GM19324 (cell line): Measurements from ENCODE around the gene BID.

Experiments used
- ATAC-seq: cut with Tn5 transposase; IDR thresholded peaks from one replicate; pipeline ENCODE4 v1.9.1; 2021; ENCODE audit warnings: mild to moderate bottlenecking, moderate library complexity; ENCODE audit not compliant: unreplicated experiment, low FRiP score

The BID gene

DNA sequence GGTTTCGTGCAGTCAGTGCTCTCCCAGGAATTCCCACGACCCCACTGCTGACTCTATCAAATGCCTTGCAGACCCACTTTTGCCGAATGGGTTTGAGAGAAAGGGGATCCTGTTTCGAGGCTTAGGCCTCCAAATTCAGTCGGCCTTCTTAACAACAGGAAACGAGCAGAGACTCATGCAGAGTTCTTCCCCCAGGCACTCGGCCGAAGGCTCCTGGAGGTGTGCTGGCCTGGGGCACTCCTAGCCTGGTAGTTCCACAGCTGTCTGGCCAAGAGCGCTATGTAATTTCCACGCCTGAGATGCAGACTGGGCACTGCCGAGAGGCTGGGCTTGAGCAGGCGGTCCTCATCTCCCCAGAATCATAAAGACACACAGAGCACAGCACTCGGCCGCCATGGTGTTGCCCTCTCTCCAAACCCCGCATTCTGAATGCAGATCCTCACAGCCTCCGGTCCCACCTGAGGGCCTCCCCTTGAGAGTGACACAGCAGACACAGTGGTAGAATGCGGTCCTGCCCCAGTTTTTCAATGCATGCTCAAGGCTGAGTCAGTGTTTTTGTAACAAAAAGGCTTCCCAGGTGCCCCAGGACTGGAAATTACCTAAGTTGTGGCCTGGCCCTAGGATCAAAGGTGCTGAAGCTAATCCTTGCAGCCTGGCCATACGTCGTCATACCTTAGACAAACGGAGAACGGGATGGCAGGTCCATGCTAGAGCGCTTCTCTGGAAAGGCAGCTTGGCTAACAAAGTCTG lies 30.2 kb upstream of the BID start:
- no peak for ATAC-seq

DNA sequence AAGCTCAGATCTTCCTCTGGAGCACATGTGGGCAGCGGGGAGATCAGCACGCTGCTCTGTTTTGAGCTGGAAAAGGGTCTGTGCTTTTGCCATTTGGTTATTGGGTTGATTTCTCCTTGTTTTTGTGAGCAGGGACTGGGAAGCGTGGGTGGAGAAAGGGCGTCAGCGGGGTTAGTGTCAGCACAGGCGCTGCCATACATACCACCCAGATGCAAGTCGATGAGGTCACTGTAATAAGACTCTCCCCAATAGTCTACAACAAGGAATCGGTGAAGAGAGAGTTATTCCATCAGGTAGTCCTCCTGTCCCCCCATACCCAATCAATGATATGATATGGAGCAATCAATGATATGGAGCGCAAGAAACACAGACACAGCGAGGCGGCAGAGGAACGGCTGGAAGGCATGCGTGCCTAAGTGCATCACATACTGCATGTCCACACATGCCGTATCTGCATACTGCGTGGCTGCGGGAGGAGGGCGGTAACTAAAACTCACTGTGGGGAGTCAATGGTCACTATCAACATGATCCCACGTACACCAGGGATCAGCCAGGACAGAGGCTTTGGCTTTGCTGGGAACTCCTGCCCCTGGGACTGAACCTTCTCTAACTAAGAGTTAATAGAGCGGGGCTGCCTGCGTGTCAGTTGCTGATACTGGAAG lies 29.5 kb upstream of the BID start:
- no peak for ATAC-seq

DNA sequence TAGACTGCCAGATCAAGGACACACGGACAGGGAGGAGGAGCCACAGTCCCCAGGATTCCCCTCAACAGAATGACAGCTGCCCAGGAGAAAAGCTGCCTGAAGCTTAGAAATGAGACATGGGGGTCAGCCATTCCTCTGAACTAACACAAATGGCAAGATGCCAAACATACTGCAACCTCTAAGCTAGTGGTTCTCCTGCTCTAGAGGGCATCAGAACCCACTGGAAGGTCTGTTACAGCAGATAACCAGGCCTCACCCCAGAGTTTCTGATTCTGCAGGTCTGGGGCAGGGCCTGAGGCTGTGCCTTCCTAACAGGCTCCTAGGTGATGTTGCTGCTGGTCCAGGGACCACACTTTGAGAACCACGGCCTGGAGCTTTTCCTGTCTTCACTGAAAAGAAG lies 28.6 kb upstream of the BID start:
- ATAC-seq: no peak

DNA sequence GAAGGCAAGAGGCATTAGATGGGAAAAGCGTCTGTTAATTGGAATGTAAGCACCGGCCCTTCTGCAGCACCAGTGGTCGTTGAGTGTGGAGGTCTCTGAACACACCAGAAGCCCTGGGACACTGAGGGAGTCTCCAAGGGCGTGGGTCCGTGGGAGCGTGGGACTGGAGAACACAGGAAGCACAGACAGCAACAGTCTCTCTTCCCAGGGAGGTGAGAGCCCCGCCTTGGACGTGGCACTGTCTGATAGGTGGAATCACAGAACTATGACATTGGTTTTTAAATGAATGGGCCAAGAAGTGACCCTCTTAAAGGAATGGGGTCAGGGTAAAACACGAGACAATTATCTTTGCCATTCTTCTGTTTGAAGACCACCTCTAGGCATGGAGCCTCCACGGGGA lies 28.1 kb upstream of the BID start:
- ATAC-seq: no peak

DNA sequence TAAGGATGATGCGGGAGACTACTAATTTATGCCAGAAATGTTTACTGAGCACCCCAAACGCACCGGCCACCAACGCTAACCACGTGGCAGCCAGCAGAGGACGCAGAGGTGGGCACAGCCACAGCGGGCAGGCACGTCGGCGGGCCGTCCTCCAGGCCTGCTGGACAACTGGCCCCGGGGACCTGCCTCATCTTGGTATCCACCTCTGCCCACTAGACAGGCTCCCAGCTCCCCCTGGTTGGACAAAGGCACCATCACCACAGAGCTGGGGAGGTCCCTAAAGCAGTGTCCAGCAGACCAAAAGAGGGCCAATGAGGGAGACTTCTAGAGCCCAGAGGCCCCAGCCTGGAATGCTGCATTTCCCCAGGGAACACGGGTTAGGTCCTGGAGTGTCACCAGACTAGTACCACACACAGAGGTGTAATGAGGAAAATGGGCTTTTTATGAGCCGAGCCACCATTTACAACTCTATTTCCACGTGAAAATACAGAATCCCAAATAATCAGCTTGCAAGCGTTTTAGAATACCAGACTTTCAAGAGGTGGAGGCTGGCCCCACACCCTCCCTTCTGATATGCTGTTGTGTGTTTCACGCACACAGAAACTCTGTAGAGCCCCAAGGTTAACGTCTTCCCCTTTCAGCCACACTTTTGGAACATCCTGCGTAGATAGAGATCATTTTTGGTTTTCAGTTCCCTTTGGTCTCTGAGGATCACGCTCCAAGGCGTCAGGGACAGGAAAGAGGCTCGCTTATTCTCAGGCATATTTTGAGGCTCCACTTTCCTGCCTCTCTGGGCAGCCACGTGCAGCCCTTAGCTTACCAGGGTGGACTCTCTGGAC lies 23.7 kb upstream of the BID start:
- ATAC-seq: no peak

DNA sequence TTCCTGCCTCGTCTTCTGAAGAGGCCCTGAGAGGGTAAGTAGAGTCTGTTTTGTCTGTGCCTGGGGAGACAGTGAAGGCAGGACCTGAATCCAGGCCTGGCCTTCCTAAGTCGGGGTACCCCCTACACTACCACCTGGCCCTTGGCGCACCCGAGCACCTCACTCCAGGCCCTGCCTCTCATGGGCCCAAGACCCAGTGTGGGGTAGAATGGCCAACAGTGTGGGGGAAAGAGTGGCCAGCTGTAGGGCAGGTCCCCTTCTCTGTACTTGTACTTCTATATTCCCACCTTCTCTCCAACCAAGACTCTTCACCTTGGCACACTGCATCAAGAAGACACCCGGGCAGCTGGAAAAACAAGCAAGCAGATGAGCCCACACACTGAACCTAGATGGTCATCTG lies 22.4 kb upstream of the BID start:
- ATAC-seq: no peak

DNA sequence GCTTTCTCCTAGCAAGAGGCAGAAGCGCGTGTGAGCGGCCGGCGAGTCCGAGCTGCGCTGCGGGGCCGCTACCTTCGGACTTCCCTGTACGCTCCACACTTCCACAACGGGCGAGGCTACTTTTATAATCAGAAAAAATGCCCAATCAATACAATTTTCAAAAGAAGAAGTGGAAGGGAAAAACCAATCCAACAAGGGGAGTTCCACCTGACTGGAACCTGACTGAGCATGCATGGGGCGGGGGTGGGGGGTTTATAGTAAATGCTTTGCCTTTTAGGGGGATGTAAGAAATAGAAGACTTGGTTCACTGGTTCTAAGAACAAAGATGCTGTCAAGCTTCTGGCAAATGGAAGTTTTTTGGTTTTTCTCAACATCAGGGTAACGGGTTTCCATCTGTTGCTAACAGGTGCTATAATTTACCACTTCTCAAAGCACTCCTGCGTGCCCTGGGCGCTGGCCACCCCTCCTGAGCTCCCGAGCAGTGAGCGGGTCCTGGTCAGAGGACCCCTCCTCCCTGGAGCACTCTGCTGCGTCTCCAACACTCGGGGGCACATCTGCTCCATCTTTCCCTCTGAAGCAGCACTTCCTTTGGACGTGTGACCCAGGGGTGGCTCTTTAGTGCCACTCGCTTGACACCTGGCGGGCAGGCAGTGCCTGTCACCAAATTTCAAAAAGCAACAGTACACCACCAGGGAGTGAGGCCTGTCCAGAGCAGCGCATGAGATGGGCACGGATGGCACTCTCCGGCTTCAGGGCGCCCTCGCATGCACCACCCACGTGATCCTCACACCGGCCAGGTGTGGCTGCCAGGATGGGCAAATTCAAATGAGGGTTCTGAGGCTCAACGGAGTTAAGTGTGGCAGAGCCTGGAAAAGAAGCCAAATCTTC lies 21.6 kb upstream of the BID start:
- no peak for ATAC-seq

DNA sequence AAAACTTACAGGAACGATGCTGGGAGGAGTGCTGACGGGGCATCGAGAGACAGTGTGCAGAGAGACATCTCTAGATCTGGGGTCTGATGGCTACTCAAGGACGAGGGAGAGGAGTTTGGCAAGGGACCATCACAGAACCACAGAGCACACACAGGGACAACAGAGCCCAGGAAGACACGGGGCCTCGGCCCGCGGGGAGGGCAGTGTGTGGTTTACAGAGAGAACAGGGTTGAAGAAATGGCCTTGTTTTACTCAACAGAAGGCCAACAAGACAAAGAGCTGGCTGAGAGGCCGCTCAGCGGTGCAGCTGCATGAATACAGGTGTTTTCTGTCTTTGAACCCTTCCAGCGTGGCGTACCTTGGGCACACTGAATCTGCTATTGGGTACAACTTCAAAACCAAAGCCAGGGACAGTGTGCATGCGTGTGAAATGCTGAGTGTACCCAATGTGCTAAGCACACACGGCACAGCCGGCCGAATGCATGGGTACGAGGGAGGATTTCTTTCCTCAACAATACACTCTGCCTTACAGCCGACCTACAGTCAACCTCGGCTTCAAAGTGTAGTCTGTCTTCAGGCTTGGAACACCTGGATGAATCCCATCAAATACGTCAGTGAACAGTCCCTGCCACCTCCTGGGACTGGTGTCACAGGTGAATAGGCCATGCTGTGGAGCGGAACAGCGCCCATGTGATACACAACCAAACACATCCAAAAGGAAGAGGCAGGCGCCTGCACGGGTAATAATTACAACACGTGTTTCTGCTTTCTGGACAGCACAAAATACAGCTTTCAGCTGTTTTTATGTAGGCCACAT lies 20.7 kb upstream of the BID start:
- no peak for ATAC-seq

DNA sequence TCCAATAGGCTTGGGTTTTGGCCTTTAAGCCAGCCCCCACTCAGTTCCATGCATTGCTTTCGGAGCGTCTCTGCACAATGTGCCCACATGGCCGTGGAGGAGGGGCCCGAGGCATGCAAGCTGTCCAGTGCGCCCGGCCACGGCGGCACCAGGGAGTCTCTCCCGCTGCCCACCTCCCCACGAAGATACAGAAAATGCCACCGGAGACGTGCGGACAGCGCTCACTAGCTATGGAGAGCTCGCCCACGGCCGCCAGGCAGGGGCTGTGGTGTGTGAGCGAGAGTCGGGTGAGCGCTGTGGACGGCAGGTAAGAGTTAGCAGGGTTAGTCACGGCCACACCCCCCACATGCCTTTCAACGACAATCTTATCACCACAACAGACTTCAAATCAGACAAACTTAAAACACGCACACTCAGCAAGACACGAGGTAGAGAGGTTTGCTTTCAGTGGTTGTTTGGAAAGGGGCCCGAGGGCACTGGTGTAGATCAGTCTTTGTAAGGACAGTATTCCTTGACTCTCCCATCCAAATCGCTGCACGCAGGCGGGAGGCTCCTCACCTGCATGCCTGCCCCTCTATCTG lies 18.7 kb upstream of the BID start:
- no peak for ATAC-seq

DNA sequence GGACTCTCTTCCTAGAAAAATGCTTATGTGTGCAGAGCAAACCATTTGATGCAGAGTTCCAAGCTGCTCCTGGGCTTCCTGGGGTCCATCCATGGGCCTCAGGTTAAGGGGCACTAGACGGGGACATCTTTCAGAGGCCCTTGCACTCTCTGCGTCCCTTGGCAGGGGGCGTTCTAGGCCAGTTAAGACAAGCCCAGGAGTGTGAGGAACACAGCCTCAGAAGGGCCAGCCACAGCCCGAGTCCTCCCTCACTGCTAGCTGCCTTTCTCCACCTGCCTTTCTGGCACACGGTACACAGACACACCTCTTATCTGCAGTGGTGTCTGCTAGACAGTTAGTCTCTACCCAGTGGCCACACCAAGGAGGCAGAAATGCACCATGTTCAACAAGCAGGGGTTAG lies 18.0 kb upstream of the BID start:
- ATAC-seq: no peak

DNA sequence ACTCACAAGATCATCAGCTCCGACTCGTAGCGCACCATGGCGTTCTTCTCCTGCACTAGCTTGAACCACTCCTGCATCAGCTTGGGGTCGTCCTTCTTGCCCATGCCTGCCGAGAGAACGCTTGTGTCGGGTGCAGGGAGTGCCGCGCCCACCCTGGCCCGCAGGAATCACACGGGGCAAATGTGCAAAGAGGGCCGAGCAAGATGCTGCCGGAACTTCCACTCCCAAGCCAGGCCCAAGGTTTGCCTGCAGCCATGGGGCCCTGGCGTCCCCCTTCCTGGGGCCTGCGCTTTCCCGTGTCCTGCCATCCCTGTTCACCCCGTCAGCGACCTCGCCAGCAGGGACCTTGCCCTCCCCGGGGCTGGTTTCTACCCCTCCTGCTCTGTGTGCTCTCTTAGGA lies 16.9 kb upstream of the BID start:
- ATAC-seq: no peak

DNA sequence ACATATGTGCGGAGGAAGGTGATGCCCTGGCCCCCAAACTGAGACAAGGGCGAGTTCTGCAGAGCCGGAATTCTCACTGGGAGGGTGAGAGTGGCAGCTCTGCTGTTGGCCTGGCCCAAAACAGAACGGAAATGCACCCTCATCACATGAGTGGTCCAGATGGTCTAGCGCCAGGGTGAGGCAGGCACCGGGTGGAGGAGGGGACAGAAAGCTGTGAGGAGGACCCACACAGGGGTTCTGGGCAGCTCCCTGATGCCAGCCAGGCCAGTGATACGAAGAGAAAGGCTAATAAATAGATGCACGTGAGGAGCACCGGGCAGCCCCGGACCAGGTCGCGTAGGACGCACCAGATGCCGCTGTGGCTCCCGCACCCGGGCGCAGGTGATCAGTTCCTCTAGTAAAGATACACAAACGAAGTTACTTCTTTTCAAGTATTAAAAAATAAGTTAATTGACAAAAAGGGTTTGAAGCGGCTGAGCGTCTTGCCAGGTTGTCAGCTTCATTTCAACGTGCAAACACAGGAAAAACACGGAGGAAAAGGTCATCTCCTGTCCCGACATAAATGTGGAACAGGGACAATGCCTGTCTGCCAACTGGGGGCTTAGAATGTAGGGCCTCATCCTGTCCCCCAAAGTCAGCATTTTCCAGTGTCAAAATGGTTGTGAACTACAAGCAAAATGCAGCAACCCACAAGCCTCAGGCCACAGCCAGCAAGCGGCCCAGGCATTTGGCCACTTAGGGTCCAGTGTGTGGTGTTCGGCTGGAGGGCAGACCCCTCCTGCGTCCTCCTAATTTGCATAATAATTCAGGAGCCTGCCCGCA lies 15.3 kb upstream of the BID start:
- no peak for ATAC-seq

DNA sequence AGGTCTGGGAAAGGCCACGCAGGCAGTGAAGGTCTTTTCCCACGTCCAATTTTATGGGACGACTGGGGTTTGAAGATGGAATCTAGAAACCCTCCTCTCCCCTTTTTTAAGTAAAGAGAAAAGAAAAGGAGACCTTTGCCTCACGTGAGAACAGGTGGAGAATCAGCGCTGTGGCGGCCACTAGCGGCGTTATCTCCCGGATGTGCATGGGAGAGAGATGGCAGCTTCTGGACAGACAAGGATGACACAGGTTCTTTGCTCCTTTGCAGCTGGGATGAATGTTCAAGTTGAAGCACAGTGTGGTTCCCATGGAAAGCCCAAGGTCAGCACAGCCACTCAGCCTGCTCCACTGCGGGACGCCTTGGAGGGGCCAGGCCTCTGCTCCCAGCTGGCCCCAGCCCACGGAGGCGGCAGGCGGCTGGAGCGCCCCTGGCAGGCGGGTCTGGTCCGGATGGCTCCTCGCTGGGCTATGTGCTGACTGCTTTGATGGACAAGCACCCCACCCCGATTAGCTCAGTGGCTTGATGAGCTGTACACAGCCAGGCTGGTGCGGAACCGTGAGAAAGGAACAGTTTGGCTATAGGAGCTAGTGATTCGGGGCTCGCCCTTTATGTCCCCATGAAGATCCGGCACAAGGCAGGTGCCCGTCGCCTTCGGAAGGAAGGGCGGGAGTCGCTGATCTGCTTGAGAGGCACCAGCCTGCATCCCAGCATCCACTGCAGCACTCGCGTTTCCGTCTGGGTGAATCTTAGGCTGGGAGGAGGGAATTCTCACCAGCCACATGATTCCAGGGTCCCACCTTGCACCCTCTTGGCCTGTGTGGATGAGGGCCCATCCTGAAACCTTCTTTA lies 14.5 kb upstream of the BID start:
- no peak for ATAC-seq

DNA sequence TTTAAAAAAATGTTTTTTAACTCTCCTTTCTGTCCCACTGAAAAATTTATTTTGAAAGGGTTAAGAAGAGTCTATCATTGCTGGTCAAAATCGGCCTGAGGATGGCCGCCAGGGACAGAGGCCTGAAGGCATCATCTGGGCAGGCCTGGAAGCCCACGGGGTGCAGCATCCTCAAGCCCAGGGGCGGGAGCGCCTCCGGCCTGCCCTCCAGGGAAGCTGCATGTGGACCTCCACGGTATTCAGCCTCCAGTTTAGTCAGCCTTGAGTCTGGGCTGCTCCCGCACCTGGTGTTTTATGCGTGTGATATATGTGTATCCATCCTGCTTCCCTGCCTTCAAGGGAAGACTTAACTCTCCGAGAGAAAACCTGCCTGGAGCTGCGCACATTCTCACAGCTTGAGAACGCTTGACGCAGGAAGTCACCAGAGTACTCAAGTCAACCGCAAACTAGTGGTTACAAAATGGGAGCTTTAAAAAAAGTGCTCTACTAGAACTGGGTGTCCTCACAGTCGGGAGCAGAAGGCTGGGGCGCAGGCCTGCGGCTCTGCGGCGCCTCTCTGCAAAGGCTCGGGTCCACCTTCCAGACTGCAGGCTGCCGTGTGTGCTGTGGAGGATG lies 13.6 kb upstream of the BID start:
- ATAC-seq: no peak

DNA sequence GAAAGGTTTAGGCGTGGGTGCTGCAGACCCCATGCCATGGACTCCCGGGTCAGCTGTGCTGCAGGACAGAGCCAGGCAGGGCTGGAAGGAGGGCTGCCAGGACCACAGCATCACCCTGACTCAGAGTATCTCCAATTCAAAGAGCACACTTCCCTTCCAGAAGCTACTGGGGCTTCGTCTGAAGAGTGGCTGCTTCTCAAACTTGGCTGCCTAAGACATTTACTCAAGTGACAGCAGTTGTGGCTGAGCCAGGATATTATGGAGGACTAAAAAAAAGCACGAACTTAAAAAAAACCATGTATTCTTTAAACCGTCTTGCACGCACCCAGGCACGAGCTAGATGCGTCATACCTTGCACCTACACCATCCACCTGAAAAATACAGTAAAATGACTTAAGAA lies 13.0 kb upstream of the BID start:
- ATAC-seq: no peak

DNA sequence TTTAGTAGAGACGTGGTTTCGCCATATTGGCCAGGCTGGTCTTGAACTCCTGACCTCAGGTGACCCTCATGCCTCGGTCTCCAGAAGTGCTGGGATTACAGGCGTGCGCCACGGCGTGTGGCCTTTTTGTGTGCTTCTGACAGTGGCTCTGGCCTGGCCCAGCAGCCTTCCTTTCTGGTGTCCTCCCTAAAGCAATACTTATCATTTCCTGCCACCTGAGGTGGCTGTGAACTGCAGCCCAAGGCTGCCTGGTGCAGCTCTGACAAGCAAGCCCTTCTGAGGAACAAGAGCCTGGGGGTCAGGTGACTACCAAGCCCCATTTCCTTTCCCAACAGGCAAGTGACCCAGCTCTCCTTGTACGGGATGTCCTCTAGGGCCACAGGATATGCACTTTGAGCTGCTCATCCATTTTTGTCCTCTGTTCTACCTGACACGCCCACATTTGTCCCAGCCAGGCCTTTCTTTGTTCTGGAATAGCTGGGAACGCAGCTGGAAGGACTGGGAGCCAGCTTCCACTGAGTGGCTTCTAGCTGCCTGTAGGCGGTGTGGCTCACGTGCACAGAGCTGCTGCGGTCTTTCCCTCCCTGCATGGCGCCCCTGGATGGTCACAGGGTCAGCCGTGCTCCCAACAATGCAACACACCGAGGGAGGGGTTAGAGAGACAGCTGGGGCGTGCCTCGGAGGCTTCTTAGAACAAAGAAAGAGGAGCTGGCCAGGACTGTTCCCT lies 12.3 kb upstream of the BID start:
- ATAC-seq: no peak
